CD14-positive monocyte (primary cell): ENCODE measurements around the gene STBD1. TPM values are rescaled to one million over a fixed set of nuclear protein-coding genes. Genes with fewer than 3 reads are reported as not detected.
"Not testable (repeated sequence)": the region's sequence is repeated elsewhere in the genome, so short reads cannot be mapped to it uniquely, and the experiment has no call there.

ENCODE experiments used
- DNase-seq, 3 donors: peaks; one replicate each; pipeline ENCODE4 v3.0.0-alpha.2; 2011 to 2022
- H2AFZ ChIP-seq: 2 replicates; pipeline ENCODE4 v1.6.0; 2012; ENCODE audit warnings: mild to moderate bottlenecking, low read depth, low read length, inconsistent platforms; ENCODE audit not compliant: insufficient read depth, poor library complexity, severe bottlenecking
- H3K27ac ChIP-seq, 2 donors: 1 replicate in 1 of 2; 2 replicates in 1 of 2; pipeline ENCODE4 v1.5.1; 2012 to 2013; ENCODE audit warnings: low read length in 2 of 2, control low read depth in 1 of 2, inconsistent platforms in 1 of 2, low read depth in 1 of 2, mild to moderate bottlenecking in 1 of 2
- H3K27me3 ChIP-seq, 2 donors: one replicate each; pipeline versions ENCODE4 v1.6.0 to v1.6.1; 2011 to 2013; ENCODE audit warnings: low read length in 2 of 2; ENCODE audit not compliant: control insufficient read depth in 2 of 2, insufficient read depth in 2 of 2
- H3K36me3 ChIP-seq, 2 donors: replicated peaks in 1 of 2; 1 replicate in 1 of 2; 2 replicates in 1 of 2; pipeline versions ENCODE4 v1.5.1 to v1.6.1; 2012 to 2013; ENCODE audit warnings: low read length in 2 of 2, control low read depth in 1 of 2, inconsistent platforms in 1 of 2, mild to moderate bottlenecking in 1 of 2; ENCODE audit not compliant: insufficient read depth in 2 of 2, control insufficient read depth in 1 of 2
- H3K4me1 ChIP-seq, 2 donors: 1 replicate in 1 of 2; 2 replicates in 1 of 2; pipeline versions ENCODE4 v1.5.1 to v1.6.1; 2012 to 2013; ENCODE audit warnings: low read length in 2 of 2, control low read depth in 1 of 2, inconsistent platforms in 1 of 2, mild to moderate bottlenecking in 1 of 2, moderate library complexity in 1 of 2; ENCODE audit not compliant: insufficient read depth in 2 of 2, control insufficient read depth in 1 of 2
- H3K4me2 ChIP-seq: replicated peaks from 2 replicates; pipeline ENCODE3; 2012; ENCODE audit warnings: low read length, moderate library complexity, mild to moderate bottlenecking; ENCODE audit not compliant: poor library complexity, severe bottlenecking; ENCODE audit errors: extremely low read depth
- H3K4me3 ChIP-seq, 3 experiments: fragments of 200-600 bp in 1 of 3; sonication (generic) in 1 of 3; replicated peaks in 1 of 3; 1 replicate in 2 of 3; 2 replicates in 1 of 3; pipeline ENCODE4 v1.5.1; 2011 to 2013; ENCODE audit warnings: low read length in 3 of 3, mild to moderate bottlenecking in 3 of 3, control low read depth in 2 of 3, low read depth in 2 of 3, inconsistent platforms in 1 of 3, moderate library complexity in 1 of 3
- H3K79me2 ChIP-seq: 2 replicates; pipeline ENCODE4 v1.6.0; 2012; ENCODE audit warnings: mild to moderate bottlenecking, control low read depth, inconsistent platforms, low read length, moderate library complexity; ENCODE audit not compliant: insufficient read depth
- H3K9ac ChIP-seq: 2 replicates; pipeline ENCODE4 v1.6.0; 2017; ENCODE audit warnings: low read length, mild to moderate bottlenecking; ENCODE audit not compliant: insufficient read depth, poor library complexity, severe bottlenecking
- H3K9me3 ChIP-seq, 2 donors: replicated peaks in 1 of 2; 1 replicate in 1 of 2; 2 replicates in 1 of 2; pipeline versions ENCODE4 v1.5.1 to v1.6.1; 2012 to 2013; ENCODE audit warnings: low read length in 2 of 2, control low read depth in 1 of 2; ENCODE audit not compliant: control insufficient read depth in 1 of 2, insufficient read depth in 1 of 2
- H4K20me1 ChIP-seq: 2 replicates; pipeline ENCODE4 v1.6.0; 2012; ENCODE audit warnings: mild to moderate bottlenecking, low read length, control low read depth, moderate library complexity; ENCODE audit not compliant: insufficient read depth
- H3K27ac Mint-ChIP-seq, 7 donors: one replicate each; pipeline ENCODE4 v1.8.0; 2020; ENCODE audit warnings: mild to moderate bottlenecking in 7 of 7, mixed read lengths in 7 of 7, moderate library complexity in 6 of 7, inconsistent platforms in 2 of 7
- H3K27me3 Mint-ChIP-seq, 3 donors: one replicate each; pipeline ENCODE4 v1.8.0; 2021 to 2022; ENCODE audit warnings: low read depth in 3 of 3, mild to moderate bottlenecking in 3 of 3, mixed read lengths in 3 of 3, moderate library complexity in 3 of 3, inconsistent platforms in 1 of 3
- H3K36me3 Mint-ChIP-seq, 2 donors: one replicate each; pipeline ENCODE4 v1.8.0; 2020; ENCODE audit warnings: mixed read lengths in 2 of 2, inconsistent platforms in 1 of 2, mild to moderate bottlenecking in 1 of 2
- H3K4me1 Mint-ChIP-seq: one replicate; pipeline ENCODE4 v1.8.0; 2020; ENCODE audit warnings: mild to moderate bottlenecking, mixed read lengths
- H3K4me3 Mint-ChIP-seq, 2 donors: one replicate each; pipeline ENCODE4 v1.8.0; 2020; ENCODE audit warnings: mild to moderate bottlenecking in 2 of 2, mixed read lengths in 2 of 2, moderate library complexity in 1 of 2
- H3K9me3 Mint-ChIP-seq, 7 donors: one replicate each; pipeline ENCODE4 v1.8.0; 2020 to 2022; ENCODE audit warnings: mixed read lengths in 7 of 7, mild to moderate bottlenecking in 6 of 7, moderate library complexity in 6 of 7, inconsistent platforms in 2 of 7
- CTCF ChIP-seq: fragments of 200-600 bp; IDR thresholded peaks from one replicate; pipeline ENCODE4 v1.8.0; 2022; ENCODE audit warnings: antibody characterized with exemption, mild to moderate bottlenecking
- WGBS: methylation state at CpG from one replicate; pipeline ENCODE4 v1.1.5; 2013; ENCODE audit warnings: missing lambda C conversion rate; ENCODE audit not compliant: insufficient coverage; 5-methylcytosine and 5-hydroxymethylcytosine counted together
- intact Hi-C, 2 donors: fragments of 100-400 bp; cut with micrococcal nuclease; formaldehyde crosslinking; loops; one replicate each; pipeline versions ENCODE4 v1.15.0 to v1.15.1; 2023
- polyA plus RNA-seq, 3 donors: library from polyadenylated mRNA; depleted of rRNA in 1 of 3; unstranded in 2 of 3; stranded (reverse) in 1 of 3; fragments of 300-500 nt in 2 of 3; fragments of >200 nt in 1 of 3; fragmentation: Illumina TruSeq in 2 of 3; gene quantifications; 1 replicate in 2 of 3; 2 replicates in 1 of 3; pipeline ENCODE4 v1.2.3, GENCODE V29; 2012 to 2021

Gene STBD1
- polyA plus RNA-seq, 3 donors: 0.53 to 1.5 (median 1.2) TPM

- DNase-seq: no peak
- H3K4me3 Mint-ChIP-seq: no peak overlapping the region
- no peaks in the 10 kb centered on the region for H4K20me1 ChIP-seq
- H3K79me2 ChIP-seq: no peaks in the 10 kb centered on the region
- TF ChIP-seq CTCF: no peak
- no CpG with 5 or more reads among the region's 4 CpGs for WGBS
- H3K9me3 Mint-ChIP-seq: no peaks in the 10 kb centered on the region
- no peaks in the 10 kb centered on the region for H3K27me3 Mint-ChIP-seq
- H3K4me1 ChIP-seq: peaks cover 0 to 10% of the 10 kb centered on the region in 2 donors
- intact Hi-C loops: no loop called here
- no peak overlapping the region for H3K4me3 ChIP-seq
- no peak overlapping the region for H3K27ac Mint-ChIP-seq
- H3K27me3 ChIP-seq: no peaks in the 10 kb centered on the region
- H3K4me2 ChIP-seq: no peak overlapping the region
- H3K9me3 ChIP-seq: no peaks in the 10 kb centered on the region
- no peak overlapping the region for H3K27ac ChIP-seq
- H3K36me3 Mint-ChIP-seq: no peaks in the 10 kb centered on the region
- no peaks in the 10 kb centered on the region for H3K36me3 ChIP-seq
- H3K4me1 Mint-ChIP-seq: peaks cover 19% of the 10 kb centered on the region
- H2AFZ ChIP-seq: no peak overlapping the region
- no peak overlapping the region for H3K9ac ChIP-seq
These were observed 27.1 kb upstream of the STBD1 start for GRCh38 chr4:76279462-76279861.

- Mint-ChIP-seq H3K27me3 (no peaks in the 10 kb centered on the region), H3K36me3 (no peaks in the 10 kb centered on the region), H3K9me3 (peaks cover 0 to 2% (median 0%) of the 10 kb centered on the region in 7 donors), H3K4me1 (peaks cover 15% of the 10 kb centered on the region), H3K27ac (no peak overlapping the region), H3K4me3 (no peak overlapping the region)
- Histone ChIP-seq H3K9me3 (no peaks in the 10 kb centered on the region), H3K27ac (no peak overlapping the region), H2AFZ (no peak overlapping the region), H4K20me1 (no peaks in the 10 kb centered on the region), H3K4me2 (no peak overlapping the region), H3K4me1 (peaks cover 0 to 8% of the 10 kb centered on the region in 2 donors), H3K36me3 (no peaks in the 10 kb centered on the region), H3K9ac (no peak overlapping the region), H3K27me3 (no peaks in the 10 kb centered on the region), H3K4me3 (no peak overlapping the region), H3K79me2 (no peaks in the 10 kb centered on the region)
- intact Hi-C loops: no loop called here
- no peak for DNase-seq
- TF ChIP-seq CTCF: no peak
- 80% methylated on average over 5 of the region's 6 CpGs for WGBS
These were observed 25.8 kb upstream of the STBD1 start for GRCh38 chr4:76280488-76281441.

GRCh38 chr4:76281594-76281993 is 24.9 kb upstream of the STBD1 start:
- H3K36me3 ChIP-seq, H3K27ac Mint-ChIP-seq, H3K27ac ChIP-seq, DNase-seq, H3K9me3 Mint-ChIP-seq, H2AFZ ChIP-seq, intact Hi-C loops, H3K27me3 ChIP-seq, H3K36me3 Mint-ChIP-seq, H3K4me3 ChIP-seq, H3K79me2 ChIP-seq, H3K4me3 Mint-ChIP-seq, H3K9ac ChIP-seq, H4K20me1 ChIP-seq, H3K4me2 ChIP-seq, H3K9me3 ChIP-seq, H3K4me1 ChIP-seq, H3K27me3 Mint-ChIP-seq: not testable (repeated sequence)
- WGBS: no CpG with 5 or more reads among the region's 6 CpGs
- H3K4me1 Mint-ChIP-seq: peaks cover 11% of the 10 kb centered on the region
